Lung (tissue), 12 donors: ENCODE data around the gene RCBTB1. TPM values are rescaled to one million over a fixed set of nuclear protein-coding genes. Genes with fewer than 3 reads are reported as not detected.

Experiments used
- ATAC-seq: fragments of 200-7000 bp; cut with Tn5 transposase; one replicate; pipeline ENCODE4 v1.9.1; 2020; ENCODE audit warnings: moderate number of reproducible peaks; ENCODE audit not compliant: insufficient read depth, low FRiP score
- DNase-seq, 3 donors: peaks; one replicate each; pipeline ENCODE4 v3.0.0-alpha.2; 2013 to 2017
- H3K27ac ChIP-seq, 2 donors: one replicate each; pipeline ENCODE4 v1.5.1; 2013; ENCODE audit warnings: mild to moderate bottlenecking in 2 of 2, moderate library complexity in 2 of 2, control low read depth in 1 of 2, inconsistent platforms in 1 of 2, low read depth in 1 of 2, low read length in 1 of 2
- H3K27me3 ChIP-seq, 3 donors: one replicate each; pipeline ENCODE4 v1.5.1; 2013; ENCODE audit warnings: low read length in 2 of 3; ENCODE audit not compliant: control insufficient read depth in 3 of 3, insufficient read depth in 3 of 3
- H3K36me3 ChIP-seq, 4 donors: one replicate each; pipeline ENCODE4 v1.5.1; 2013; ENCODE audit warnings: low read length in 4 of 4, mild to moderate bottlenecking in 1 of 4, moderate library complexity in 1 of 4; ENCODE audit not compliant: control insufficient read depth in 4 of 4, insufficient read depth in 4 of 4
- H3K4me1 ChIP-seq, 5 donors: one replicate each; pipeline ENCODE4 v1.5.1; 2013; ENCODE audit warnings: low read length in 5 of 5, mild to moderate bottlenecking in 2 of 5, moderate library complexity in 1 of 5; ENCODE audit not compliant: control insufficient read depth in 5 of 5, insufficient read depth in 5 of 5
- H3K4me3 ChIP-seq: one replicate; pipeline ENCODE4 v1.5.1; 2013; ENCODE audit warnings: mild to moderate bottlenecking, control low read depth, moderate library complexity
- H3K9ac ChIP-seq, 2 donors: one replicate each; pipeline ENCODE4 v1.5.1; 2013; ENCODE audit warnings: low read length in 2 of 2, control low read depth in 1 of 2; ENCODE audit not compliant: insufficient read depth in 1 of 2
- H3K9me3 ChIP-seq, 4 donors: one replicate each; pipeline ENCODE4 v1.5.1; 2013; ENCODE audit warnings: low read length in 3 of 4, mild to moderate bottlenecking in 1 of 4, moderate library complexity in 1 of 4; ENCODE audit not compliant: control insufficient read depth in 4 of 4, insufficient read depth in 3 of 4
- WGBS, 2 donors: extraction: QIAGEN DNeasy Blood & Tissue Kit; methylation state at CpG; one replicate each; pipeline ENCODE4 v1.1.7; 2013; 5-methylcytosine and 5-hydroxymethylcytosine counted together
- polyA plus RNA-seq, 2 donors: library from polyadenylated mRNA; stranded (reverse); fragments of 200-250 nt; gene quantifications; one replicate each; pipeline ENCODE4 v1.2.1, GENCODE V29; 2013
- total RNA-seq, 2 donors: library from RNA; depleted of rRNA in 1 of 2; stranded (reverse); fragments of >200 nt in 1 of 2; gene quantifications; one replicate each; pipeline ENCODE4 v1.2.1, GENCODE V29; 2014 to 2021
- TF ChIP-seq, protein P1 (sequence below): IDR thresholded peaks from 2 replicates; pipeline ENCODE4 v1.5.1; 2012; ENCODE audit warnings: mild to moderate bottlenecking; ENCODE audit errors: control extremely low read depth, extremely low read depth
- donor health status: control.
- donor health status: control.
- donor health status: Bipolar disorder and iron deficiency.
- donor health status: healthy.
- donor health status: DM: yes; HTN: yes; CAD: no.

Gene RCBTB1
- total and polyA plus RNA-seq, 4 donors: 12.0 to 25.4 (median 17.8) TPM

- Histone ChIP-seq H3K27me3 (no peaks in the 10 kb centered on the region), H3K4me3 (no peak overlapping the region), H3K4me1 (peaks cover 0 to 2% (median 0%) of the 10 kb centered on the region in 5 donors), H3K36me3 (peaks cover 9 to 20% (median 16%) of the 10 kb centered on the region in 4 donors), H3K27ac (peak overlapping the region in 1 of 2 donors; percentile 53), H3K9ac (no peak overlapping the region), H3K9me3 (no peaks in the 10 kb centered on the region)
- 30 to 49% methylated on average over 7 of the region's 7 CpGs for WGBS, 2 donors
- no peak for DNase-seq
- no peak for ATAC-seq
- TF ChIP-seq, protein P1, sequence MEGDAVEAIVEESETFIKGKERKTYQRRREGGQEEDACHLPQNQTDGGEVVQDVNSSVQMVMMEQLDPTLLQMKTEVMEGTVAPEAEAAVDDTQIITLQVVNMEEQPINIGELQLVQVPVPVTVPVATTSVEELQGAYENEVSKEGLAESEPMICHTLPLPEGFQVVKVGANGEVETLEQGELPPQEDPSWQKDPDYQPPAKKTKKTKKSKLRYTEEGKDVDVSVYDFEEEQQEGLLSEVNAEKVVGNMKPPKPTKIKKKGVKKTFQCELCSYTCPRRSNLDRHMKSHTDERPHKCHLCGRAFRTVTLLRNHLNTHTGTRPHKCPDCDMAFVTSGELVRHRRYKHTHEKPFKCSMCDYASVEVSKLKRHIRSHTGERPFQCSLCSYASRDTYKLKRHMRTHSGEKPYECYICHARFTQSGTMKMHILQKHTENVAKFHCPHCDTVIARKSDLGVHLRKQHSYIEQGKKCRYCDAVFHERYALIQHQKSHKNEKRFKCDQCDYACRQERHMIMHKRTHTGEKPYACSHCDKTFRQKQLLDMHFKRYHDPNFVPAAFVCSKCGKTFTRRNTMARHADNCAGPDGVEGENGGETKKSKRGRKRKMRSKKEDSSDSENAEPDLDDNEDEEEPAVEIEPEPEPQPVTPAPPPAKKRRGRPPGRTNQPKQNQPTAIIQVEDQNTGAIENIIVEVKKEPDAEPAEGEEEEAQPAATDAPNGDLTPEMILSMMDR: no peak
Measured at GRCh38 chr13:49540552-49540951, 44.8 kb downstream of the RCBTB1 start.

- no peak overlapping the region for H3K9ac ChIP-seq
- 63 to 95% methylated on average over 3 of the region's 3 CpGs for WGBS, 2 donors
- H3K36me3 ChIP-seq: peaks cover 8 to 20% (median 16%) of the 10 kb centered on the region in 4 donors
- no peaks in the 10 kb centered on the region for H3K27me3 ChIP-seq
- no peak overlapping the region for H3K4me3 ChIP-seq
- ATAC-seq (no peak), DNase-seq (no peak)
- TF ChIP-seq, protein P1: no peak
- peaks cover 0 to 4% (median 0%) of the 10 kb centered on the region in 5 donors for H3K4me1 ChIP-seq
- H3K27ac ChIP-seq: no peak overlapping the region
- no peaks in the 10 kb centered on the region for H3K9me3 ChIP-seq
Measured at GRCh38 chr13:49539746-49540145, 45.6 kb downstream of the RCBTB1 start.

- Histone ChIP-seq H3K9me3 (no peaks in the 10 kb centered on the region), H3K4me3 (no peak overlapping the region), H3K27ac (peak overlapping the region in 1 of 2 donors; percentile 47), H3K36me3 (peaks cover 8 to 22% (median 16%) of the 10 kb centered on the region in 4 donors), H3K9ac (no peak overlapping the region), H3K4me1 (peaks cover 0 to 4% (median 0%) of the 10 kb centered on the region in 5 donors), H3K27me3 (no peaks in the 10 kb centered on the region)
- DNase-seq (no peak), ATAC-seq (no peak)
- TF ChIP-seq, protein P1: no peak
- 71 to 76% methylated on average over 5 of the region's 5 CpGs for WGBS, 2 donors
Measured at GRCh38 chr13:49539313-49539712, 46.0 kb downstream of the RCBTB1 start.

- Histone ChIP-seq H3K27ac (no peak overlapping the region), H3K36me3 (peaks cover 8 to 26% (median 17%) of the 10 kb centered on the region in 4 donors), H3K9me3 (no peaks in the 10 kb centered on the region), H3K27me3 (no peaks in the 10 kb centered on the region), H3K9ac (no peak overlapping the region), H3K4me3 (no peak overlapping the region), H3K4me1 (peaks cover 0 to 6% (median 0%) of the 10 kb centered on the region in 5 donors)
- DNase-seq (no peak), ATAC-seq (no peak)
- TF ChIP-seq, protein P1: no peak
- WGBS, 2 donors: 71 to 88% methylated on average over 2 of the region's 2 CpGs
Measured at GRCh38 chr13:49538404-49538803, 47.0 kb downstream of the RCBTB1 start.
